RPMI7951 (cell line): ENCODE results near the gene SLC25A34. TPM values are rescaled to one million over a fixed set of nuclear protein-coding genes. Genes with fewer than 3 reads are reported as not detected.

ENCODE experiments used
- DNase-seq: peaks from one replicate; pipeline ENCODE4 v3.0.0-alpha.2; 2012; ENCODE audit warnings: low read depth
- total RNA-seq: library from RNA; depleted of rRNA; stranded (reverse); fragments of >200 nt; shearing (Covaris generic); gene quantifications from 2 replicates; pipeline ENCODE4 v1.2.3, GENCODE V29; 2014; rRNA removed

Gene SLC25A34
- total RNA-seq, 1 experiment from 2014 or later, result 0.12 TPM

GRCh38 chr1:15775706-15776105 lies 39.6 kb downstream of the SLC25A34 start:
- no peak for DNase-seq

GRCh38 chr1:15777909-15778707 lies 42.0 kb downstream of the SLC25A34 start:
- no peak for DNase-seq

GRCh38 chr1:15785683-15786082 lies 49.6 kb downstream of the SLC25A34 start:
- DNase-seq, result no peak

- peak; percentile 32 for DNase-seq
Observed at GRCh38 chr1:15786581-15786980, 50.5 kb downstream of the SLC25A34 start.

GRCh38 chr1:15788624-15789301 lies 52.7 kb downstream of the SLC25A34 start:
- DNase-seq, result peak; percentile 72

Other genes with a start within 250 kb of the SLC25A34 start
- 8.4 and 8.7 TPM in 2 replicates for gene CASP9, start 212.0 kb upstream of the SLC25A34 start, total RNA-seq
- 7.9 and 9.5 TPM in 2 replicates for gene DNAJC16, start 209.4 kb upstream of the SLC25A34 start, total RNA-seq
- gene AGMAT, start 151.2 kb upstream of the SLC25A34 start, total RNA-seq, result 1.2 and 1.6 TPM in 2 replicates
- gene DDI2, start 118.8 kb upstream of the SLC25A34 start, total RNA-seq, result 4.4 and 6.5 TPM in 2 replicates
- gene PLEKHM2, start 51.9 kb upstream of the SLC25A34 start, total RNA-seq, result 22.6 and 24.3 TPM in 2 replicates
- not detected in 2 replicates for gene TMEM82, start 6.2 kb downstream of the SLC25A34 start, total RNA-seq
- gene FBLIM1, start 22.5 kb downstream of the SLC25A34 start, total RNA-seq, result 57.3 and 75.5 TPM in 2 replicates
- gene UQCRHL, start 71.4 kb downstream of the SLC25A34 start, total RNA-seq, result 3.2 and 4.0 TPM in 2 replicates
- gene SPEN, start 111.4 kb downstream of the SLC25A34 start, total RNA-seq, result 9.3 and 14.1 TPM in 2 replicates
- 20.8 and 26.3 TPM in 2 replicates for gene ZBTB17, start 239.8 kb downstream of the SLC25A34 start, total RNA-seq